Activated CD4-positive, CD25-positive, alpha-beta regulatory T cell treated with anti-CD3 and anti-CD28 coated beads, Interleukin-2, amount 50 U/mL, for 72 hours (primary cell): Measurements from ENCODE around the gene SCO1.
"Not testable (repeated sequence)": the region's sequence is repeated elsewhere in the genome, so short reads cannot be mapped to it uniquely, and the experiment has no call there.

ENCODE experiments used
- DNase-seq: peaks from one replicate; pipeline ENCODE4 v3.0.0; 2021

SCO1 gene

GRCh38 chr17:10725262-10725661 lies 27.9 kb upstream of the SCO1 start:
- DNase-seq, result no peak

GRCh38 chr17:10724546-10725195 lies 27.3 kb upstream of the SCO1 start:
- no peak for DNase-seq

- no peak for DNase-seq
Observed at GRCh38 chr17:10718547-10718946, 21.2 kb upstream of the SCO1 start.

- DNase-seq, result no peak
Observed at GRCh38 chr17:10716218-10716617, 18.9 kb upstream of the SCO1 start.

GRCh38 chr17:10713318-10713717 lies 16.0 kb upstream of the SCO1 start:
- no peak for DNase-seq

- DNase-seq, result no peak
Observed at GRCh38 chr17:10705727-10706126, 8.4 kb upstream of the SCO1 start.

GRCh38 chr17:10702574-10702973 lies 5.2 kb upstream of the SCO1 start:
- no peak for DNase-seq

- DNase-seq, result no peak
Observed at GRCh38 chr17:10699856-10700255, 2.5 kb upstream of the SCO1 start.

- no peak for DNase-seq
Observed at GRCh38 chr17:10698096-10698818, 924 bp upstream of the SCO1 start.

- DNase-seq, result not testable (repeated sequence)
Observed at GRCh38 chr17:10695875-10696407, 1.4 kb downstream of the SCO1 start.

- DNase-seq, result no peak
Observed at GRCh38 chr17:10687499-10687898, 9.8 kb downstream of the SCO1 start.

GRCh38 chr17:10683853-10684252 lies 13.5 kb downstream of the SCO1 start:
- DNase-seq, result no peak

- no peak for DNase-seq
Observed at GRCh38 chr17:10681866-10682446, 15.4 kb downstream of the SCO1 start.

- no peak for DNase-seq
Observed at GRCh38 chr17:10674704-10675103, 22.6 kb downstream of the SCO1 start.

- no peak for DNase-seq
Observed at GRCh38 chr17:10673312-10673711, 24.0 kb downstream of the SCO1 start.

- DNase-seq, result no peak
Observed at GRCh38 chr17:10668775-10669174, 28.6 kb downstream of the SCO1 start.

GRCh38 chr17:10666906-10667305 lies 30.4 kb downstream of the SCO1 start:
- DNase-seq, result no peak

GRCh38 chr17:10664571-10664970 lies 32.8 kb downstream of the SCO1 start:
- DNase-seq, result no peak

- DNase-seq, result no peak
Observed at GRCh38 chr17:10663231-10663630, 34.1 kb downstream of the SCO1 start.

- no peak for DNase-seq
Observed at GRCh38 chr17:10661437-10661836, 35.9 kb downstream of the SCO1 start.

GRCh38 chr17:10657879-10658278 lies 39.5 kb downstream of the SCO1 start:
- DNase-seq, result no peak

GRCh38 chr17:10657148-10657547 lies 40.2 kb downstream of the SCO1 start, which contains the start of gene MYH3:
TSS of gene MYH3 (minus strand) at chr17:10657309. CDS start at chr17:10655064, 2,245 bp downstream.
- no peak for DNase-seq

- DNase-seq, result no peak
Observed at GRCh38 chr17:10653987-10654386, 43.3 kb downstream of the SCO1 start.
